Neutrophil (primary cell): ENCODE results near the gene PRDX6.
"Not testable (repeated sequence)": the region's sequence is repeated elsewhere in the genome, so short reads cannot be mapped to it uniquely, and the experiment has no call there.

ENCODE experiments used
- H3K27ac ChIP-seq: fragments of 200-600 bp; sonication (generic); 2 replicates; pipeline ENCODE4 v1.5.1; 2016; ENCODE audit warnings: mild to moderate bottlenecking, moderate library complexity
- H3K27me3 ChIP-seq: fragments of 200-600 bp; sonication (generic); 2 replicates; pipeline ENCODE4 v1.6.0; 2016; ENCODE audit warnings: mild to moderate bottlenecking
- H3K36me3 ChIP-seq: fragments of 200-600 bp; sonication (generic); 2 replicates; pipeline ENCODE4 v1.5.1; 2017
- H3K4me1 ChIP-seq, 2 experiments: fragments of 200-600 bp in 1 of 2; sonication (generic) in 1 of 2; 1 replicate in 1 of 2; 2 replicates in 1 of 2; pipeline versions ENCODE4 v1.5.1 to v1.6.1; 2013 to 2016; ENCODE audit warnings: low read depth in 1 of 2, low read length in 1 of 2, mild to moderate bottlenecking in 1 of 2, moderate library complexity in 1 of 2; ENCODE audit not compliant: control insufficient read depth in 1 of 2, insufficient read depth in 1 of 2
- H3K4me3 ChIP-seq, 2 experiments: fragments of 200-600 bp in 1 of 2; sonication (generic) in 1 of 2; 1 replicate in 1 of 2; 2 replicates in 1 of 2; pipeline ENCODE4 v1.5.1; 2013 to 2016; ENCODE audit warnings: low read depth in 1 of 2, low read length in 1 of 2, mild to moderate bottlenecking in 1 of 2, moderate library complexity in 1 of 2
- H3K9me3 ChIP-seq: fragments of 200-600 bp; sonication (generic); 2 replicates; pipeline ENCODE4 v1.5.1; 2016
- CTCF ChIP-seq: fragments of 200-600 bp; sonication (generic); IDR thresholded peaks from 2 replicates; pipeline ENCODE4 v1.5.1; 2016; ENCODE audit warnings: antibody characterized with exemption

The PRDX6 gene

GRCh38 chr1:173508541-173508940 lies 31.4 kb downstream of the PRDX6 start:
- Histone ChIP-seq H3K27me3 (no peaks in the 10 kb centered on the region), H3K4me3 (no peak overlapping the region), H3K9me3 (no peaks in the 10 kb centered on the region), H3K36me3 (no peaks in the 10 kb centered on the region), H3K4me1 (no peaks in the 10 kb centered on the region), H3K27ac (no peak overlapping the region)
- TF ChIP-seq CTCF, result no peak

DNA sequence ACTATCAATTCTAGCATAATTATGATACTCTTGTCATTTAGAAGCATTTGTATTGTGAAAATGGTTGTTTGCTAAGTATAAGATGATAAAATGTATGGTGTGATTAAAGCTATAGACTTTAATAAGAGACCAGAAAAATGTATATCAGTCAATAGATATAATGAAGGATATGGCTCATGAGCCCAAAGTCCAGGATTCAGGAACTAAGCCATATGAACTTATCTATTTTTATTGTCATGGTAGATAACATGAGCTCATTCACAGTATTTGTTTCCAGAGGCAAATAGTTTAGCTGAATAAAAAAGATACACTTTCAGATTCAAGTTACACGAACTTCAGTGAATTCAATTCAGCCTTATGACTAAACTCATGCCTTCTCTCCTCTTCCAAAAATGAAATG lies 32.7 kb downstream of the PRDX6 start:
- no peaks in the 10 kb centered on the region for H3K36me3 ChIP-seq
- H3K4me1 ChIP-seq, result no peaks in the 10 kb centered on the region
- no peaks in the 10 kb centered on the region for H3K9me3 ChIP-seq
- H3K27ac ChIP-seq, result no peak overlapping the region
- no peaks in the 10 kb centered on the region for H3K27me3 ChIP-seq
- H3K4me3 ChIP-seq, result no peak overlapping the region
- TF ChIP-seq CTCF, result no peak

DNA sequence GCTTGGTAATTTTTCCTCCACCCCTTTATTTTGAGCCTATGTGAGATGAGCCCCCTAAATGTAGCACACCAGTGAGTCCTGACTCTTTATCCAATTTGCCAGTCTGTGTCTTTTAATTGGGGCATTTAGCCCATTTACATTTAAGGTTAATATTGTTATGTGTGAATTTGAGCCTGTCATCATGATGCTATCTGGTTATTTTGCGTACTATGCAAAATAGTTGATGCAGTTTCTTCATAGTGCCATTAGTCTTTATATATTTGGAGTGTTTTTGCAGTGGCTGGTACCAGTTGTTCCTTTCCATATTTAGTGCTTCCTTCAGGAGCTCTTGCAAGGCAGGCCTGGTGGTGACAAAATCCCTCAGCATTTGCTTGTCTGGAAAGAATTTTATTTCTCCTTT lies 37.4 kb downstream of the PRDX6 start:
- H3K4me1 ChIP-seq, H3K4me3 ChIP-seq, H3K27me3 ChIP-seq, H3K27ac ChIP-seq, H3K9me3 ChIP-seq, H3K36me3 ChIP-seq: not testable (repeated sequence)

DNA sequence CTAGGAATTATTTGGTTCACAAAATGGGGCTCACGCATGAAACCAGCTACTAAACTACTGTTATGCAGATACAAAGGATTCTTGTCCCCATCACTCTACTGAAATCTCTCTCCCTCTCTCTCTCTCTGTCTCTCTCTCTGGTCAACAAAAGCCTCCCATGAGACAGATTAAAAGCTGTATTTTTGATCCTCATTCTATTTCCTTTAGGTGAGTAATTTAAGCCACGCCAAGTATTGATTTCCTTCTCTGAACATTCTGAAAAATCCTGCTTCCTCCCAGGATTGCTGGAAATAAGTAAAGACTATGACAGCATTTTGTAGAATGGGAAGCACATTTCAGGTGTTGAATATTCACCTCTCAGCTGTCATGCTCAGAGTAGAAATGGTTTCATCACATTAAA lies 43.7 kb downstream of the PRDX6 start:
- H3K27me3 ChIP-seq, result no peaks in the 10 kb centered on the region
- no peak for TF ChIP-seq CTCF
- no peaks in the 10 kb centered on the region for H3K4me1 ChIP-seq
- no peaks in the 10 kb centered on the region for H3K36me3 ChIP-seq
- H3K27ac ChIP-seq, result no peak overlapping the region
- H3K9me3 ChIP-seq, result no peaks in the 10 kb centered on the region
- no peak overlapping the region for H3K4me3 ChIP-seq

DNA sequence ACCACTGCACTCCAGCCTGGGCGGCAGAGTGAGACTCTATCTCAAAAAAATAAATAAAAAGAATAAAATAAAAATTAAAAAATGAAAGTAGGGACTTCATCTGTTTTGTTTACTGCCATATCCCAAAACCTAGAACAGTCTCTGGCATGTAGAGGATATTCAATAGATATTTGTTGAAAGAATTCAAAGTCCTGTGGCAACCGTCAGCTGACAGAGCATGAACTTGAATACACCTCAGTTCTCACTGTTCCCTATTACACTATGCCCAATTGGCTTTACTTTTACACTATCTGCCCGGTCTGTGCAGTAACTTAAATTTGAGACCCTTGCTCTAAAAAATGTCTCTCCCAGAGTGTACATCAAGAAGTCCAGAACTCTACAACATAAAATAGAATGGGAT lies 46.2 kb downstream of the PRDX6 start:
- Histone ChIP-seq H3K4me3 (no peak overlapping the region), H3K4me1 (no peaks in the 10 kb centered on the region), H3K9me3 (no peaks in the 10 kb centered on the region), H3K27ac (no peak overlapping the region), H3K27me3 (no peaks in the 10 kb centered on the region), H3K36me3 (no peaks in the 10 kb centered on the region)
- no peak for TF ChIP-seq CTCF

DNA sequence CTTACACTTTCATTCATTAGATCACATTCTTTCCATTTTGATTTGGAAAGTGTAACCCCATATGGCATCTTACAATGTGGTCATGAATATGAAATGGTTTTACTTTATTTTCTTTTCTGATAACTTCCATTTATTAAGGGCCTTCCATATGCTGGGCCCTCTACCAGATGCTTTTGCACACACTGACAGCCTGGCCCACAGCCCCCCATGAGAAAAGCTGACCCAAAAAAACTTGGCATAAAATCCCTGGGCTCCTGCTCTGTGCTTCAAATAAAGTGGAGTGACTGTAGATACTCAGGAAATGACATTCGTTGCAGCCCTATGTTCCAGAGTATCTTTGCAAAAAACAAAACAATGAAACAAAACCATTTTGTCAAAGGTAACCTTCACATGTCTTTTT lies 48.8 kb downstream of the PRDX6 start:
- Histone ChIP-seq H3K9me3 (no peaks in the 10 kb centered on the region), H3K27ac (no peak overlapping the region), H3K4me3 (no peak overlapping the region), H3K4me1 (no peaks in the 10 kb centered on the region), H3K27me3 (no peaks in the 10 kb centered on the region), H3K36me3 (no peaks in the 10 kb centered on the region)
- TF ChIP-seq CTCF, result no peak
